Lung (tissue), 12 donors: Measurements from ENCODE around the gene SLC25A21. TPM values are rescaled to one million over a fixed set of nuclear protein-coding genes. Genes with fewer than 3 reads are reported as not detected.

Experiments
- ATAC-seq: fragments of 200-7000 bp; cut with Tn5 transposase; one replicate; pipeline ENCODE4 v1.9.1; 2020; ENCODE audit warnings: moderate number of reproducible peaks; ENCODE audit not compliant: insufficient read depth, low FRiP score
- DNase-seq, 3 donors: peaks; one replicate each; pipeline ENCODE4 v3.0.0-alpha.2; 2013 to 2017
- H3K27ac ChIP-seq, 2 donors: one replicate each; pipeline ENCODE4 v1.5.1; 2013; ENCODE audit warnings: mild to moderate bottlenecking in 2 of 2, moderate library complexity in 2 of 2, control low read depth in 1 of 2, inconsistent platforms in 1 of 2, low read depth in 1 of 2, low read length in 1 of 2
- H3K27me3 ChIP-seq, 3 donors: one replicate each; pipeline ENCODE4 v1.5.1; 2013; ENCODE audit warnings: low read length in 2 of 3; ENCODE audit not compliant: control insufficient read depth in 3 of 3, insufficient read depth in 3 of 3
- H3K36me3 ChIP-seq, 4 donors: one replicate each; pipeline ENCODE4 v1.5.1; 2013; ENCODE audit warnings: low read length in 4 of 4, mild to moderate bottlenecking in 1 of 4, moderate library complexity in 1 of 4; ENCODE audit not compliant: control insufficient read depth in 4 of 4, insufficient read depth in 4 of 4
- H3K4me1 ChIP-seq, 5 donors: one replicate each; pipeline ENCODE4 v1.5.1; 2013; ENCODE audit warnings: low read length in 5 of 5, mild to moderate bottlenecking in 2 of 5, moderate library complexity in 1 of 5; ENCODE audit not compliant: control insufficient read depth in 5 of 5, insufficient read depth in 5 of 5
- H3K4me3 ChIP-seq: one replicate; pipeline ENCODE4 v1.5.1; 2013; ENCODE audit warnings: mild to moderate bottlenecking, control low read depth, moderate library complexity
- H3K9ac ChIP-seq, 2 donors: one replicate each; pipeline ENCODE4 v1.5.1; 2013; ENCODE audit warnings: low read length in 2 of 2, control low read depth in 1 of 2; ENCODE audit not compliant: insufficient read depth in 1 of 2
- H3K9me3 ChIP-seq, 4 donors: one replicate each; pipeline ENCODE4 v1.5.1; 2013; ENCODE audit warnings: low read length in 3 of 4, mild to moderate bottlenecking in 1 of 4, moderate library complexity in 1 of 4; ENCODE audit not compliant: control insufficient read depth in 4 of 4, insufficient read depth in 3 of 4
- WGBS, 2 donors: extraction: QIAGEN DNeasy Blood & Tissue Kit; methylation state at CpG; one replicate each; pipeline ENCODE4 v1.1.7; 2013; 5-methylcytosine and 5-hydroxymethylcytosine counted together
- polyA plus RNA-seq, 2 donors: library from polyadenylated mRNA; stranded (reverse); fragments of 200-250 nt; gene quantifications; one replicate each; pipeline ENCODE4 v1.2.1, GENCODE V29; 2013
- total RNA-seq, 2 donors: library from RNA; depleted of rRNA in 1 of 2; stranded (reverse); fragments of >200 nt in 1 of 2; gene quantifications; one replicate each; pipeline ENCODE4 v1.2.1, GENCODE V29; 2014 to 2021
- TF ChIP-seq, protein P1 (sequence below): IDR thresholded peaks from 2 replicates; pipeline ENCODE4 v1.5.1; 2012; ENCODE audit warnings: mild to moderate bottlenecking; ENCODE audit errors: control extremely low read depth, extremely low read depth
- donor health status: control.
- donor health status: control.
- donor health status: Bipolar disorder and iron deficiency.
- donor health status: healthy.
- donor health status: DM: yes; HTN: yes; CAD: no.

The SLC25A21 gene
- total and polyA plus RNA-seq, 4 donors = 0.23 to 2.6 (median 0.42) TPM

DNA sequence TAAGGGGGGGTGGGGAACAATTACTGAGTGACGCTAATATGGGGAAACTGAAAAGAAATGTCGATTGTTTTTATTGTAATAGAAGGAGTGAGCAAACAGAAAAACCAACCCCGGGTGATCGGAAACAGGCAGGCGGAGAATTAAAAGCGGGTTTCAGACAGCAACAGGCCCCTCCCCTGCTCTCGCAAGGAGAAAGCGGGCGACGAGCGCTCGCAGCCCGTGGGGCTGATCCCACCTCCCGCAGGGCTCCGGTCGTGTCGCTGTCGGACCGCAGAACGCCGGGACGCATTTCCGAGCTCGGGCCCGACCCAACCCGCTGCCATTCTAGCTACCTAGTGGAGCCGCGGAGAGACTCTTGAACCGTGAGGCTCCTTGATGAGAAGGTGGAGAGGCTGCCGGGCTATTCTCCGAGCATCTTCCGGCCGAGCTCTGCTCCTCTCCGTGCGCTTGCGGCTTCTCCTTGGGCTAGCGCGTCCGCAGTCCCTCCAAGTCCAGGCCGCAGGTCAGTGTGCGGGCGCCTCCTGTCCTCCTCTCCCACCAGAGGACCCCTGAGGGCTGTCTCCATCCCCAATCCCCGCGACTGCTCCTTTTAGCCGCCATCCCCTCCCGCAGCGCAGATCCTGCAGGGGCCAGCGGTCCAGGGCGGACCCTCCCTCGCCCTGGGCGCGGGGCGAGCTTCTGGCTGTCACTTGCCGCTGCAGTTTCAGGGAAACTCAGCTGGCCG is 514.8 kb downstream of the SLC25A21 start:
- no peak overlapping the region for H3K27ac ChIP-seq
- DNase-seq = peak in 1 of 3 donors; percentile 24
- H3K4me1 ChIP-seq = peaks cover 0 to 40% (median 15%) of the 10 kb centered on the region in 5 donors
- H3K4me3 ChIP-seq = no peak overlapping the region
- WGBS, 2 donors = 1 to 6% methylated on average over 54 to 55 of the region's 55 CpGs
- TF ChIP-seq, protein P1, sequence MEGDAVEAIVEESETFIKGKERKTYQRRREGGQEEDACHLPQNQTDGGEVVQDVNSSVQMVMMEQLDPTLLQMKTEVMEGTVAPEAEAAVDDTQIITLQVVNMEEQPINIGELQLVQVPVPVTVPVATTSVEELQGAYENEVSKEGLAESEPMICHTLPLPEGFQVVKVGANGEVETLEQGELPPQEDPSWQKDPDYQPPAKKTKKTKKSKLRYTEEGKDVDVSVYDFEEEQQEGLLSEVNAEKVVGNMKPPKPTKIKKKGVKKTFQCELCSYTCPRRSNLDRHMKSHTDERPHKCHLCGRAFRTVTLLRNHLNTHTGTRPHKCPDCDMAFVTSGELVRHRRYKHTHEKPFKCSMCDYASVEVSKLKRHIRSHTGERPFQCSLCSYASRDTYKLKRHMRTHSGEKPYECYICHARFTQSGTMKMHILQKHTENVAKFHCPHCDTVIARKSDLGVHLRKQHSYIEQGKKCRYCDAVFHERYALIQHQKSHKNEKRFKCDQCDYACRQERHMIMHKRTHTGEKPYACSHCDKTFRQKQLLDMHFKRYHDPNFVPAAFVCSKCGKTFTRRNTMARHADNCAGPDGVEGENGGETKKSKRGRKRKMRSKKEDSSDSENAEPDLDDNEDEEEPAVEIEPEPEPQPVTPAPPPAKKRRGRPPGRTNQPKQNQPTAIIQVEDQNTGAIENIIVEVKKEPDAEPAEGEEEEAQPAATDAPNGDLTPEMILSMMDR = no peak
- H3K9ac ChIP-seq = no peak overlapping the region
- H3K9me3 ChIP-seq = peaks cover 0 to 33% (median 0%) of the 10 kb centered on the region in 4 donors
- no peaks in the 10 kb centered on the region for H3K36me3 ChIP-seq
- ATAC-seq = no peak
- H3K27me3 ChIP-seq = peaks cover 14 to 98% (median 96%) of the 10 kb centered on the region in 3 donors

DNA sequence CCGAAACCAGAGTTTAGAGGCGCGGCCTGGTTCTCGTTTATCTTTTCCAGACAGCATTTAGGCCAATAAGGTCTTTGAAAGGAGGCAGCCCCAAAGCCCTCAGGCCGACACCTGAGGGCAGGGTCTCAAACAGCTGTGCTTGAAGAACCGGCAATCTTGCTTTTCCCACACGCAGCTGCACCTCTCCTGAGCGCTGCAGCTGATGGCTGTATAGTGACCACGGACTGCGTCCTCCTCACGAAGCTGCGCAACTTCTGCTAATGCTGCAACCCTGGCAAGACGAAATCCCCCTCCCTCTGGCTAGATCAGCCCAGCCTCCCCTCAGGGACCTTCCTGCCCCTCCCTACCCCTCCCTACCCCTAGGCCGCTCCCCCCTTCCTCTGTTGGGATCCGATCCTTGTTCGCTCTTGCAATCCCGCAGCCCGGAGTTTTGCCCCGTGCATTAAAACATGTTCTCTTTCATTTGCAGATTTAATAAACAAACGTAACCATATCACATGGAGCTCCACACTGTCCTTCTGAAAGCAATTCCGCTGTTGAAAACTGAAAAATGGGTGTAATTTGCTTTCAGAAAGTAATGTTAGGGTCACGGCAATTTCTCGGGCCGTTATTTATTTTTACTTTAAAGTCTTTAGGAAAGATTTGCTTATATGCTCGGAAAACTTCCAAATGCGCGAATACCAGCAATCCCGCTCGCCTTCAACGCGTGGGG is 515.6 kb downstream of the SLC25A21 start:
- Histone ChIP-seq H3K36me3 (no peaks in the 10 kb centered on the region), H3K27ac (no peak overlapping the region), H3K27me3 (peaks cover 15 to 98% (median 97%) of the 10 kb centered on the region in 3 donors), H3K9ac (no peak overlapping the region), H3K4me1 (peaks cover 0 to 34% (median 9%) of the 10 kb centered on the region in 5 donors), H3K4me3 (no peak overlapping the region), H3K9me3 (peaks cover 0 to 32% (median 0%) of the 10 kb centered on the region in 4 donors)
- 6 to 10% methylated on average over 31 of the region's 31 CpGs for WGBS, 2 donors
- ATAC-seq (no peak), DNase-seq (peak in 1 of 3 donors; percentile 17)
- TF ChIP-seq, protein P1 = no peak

DNA sequence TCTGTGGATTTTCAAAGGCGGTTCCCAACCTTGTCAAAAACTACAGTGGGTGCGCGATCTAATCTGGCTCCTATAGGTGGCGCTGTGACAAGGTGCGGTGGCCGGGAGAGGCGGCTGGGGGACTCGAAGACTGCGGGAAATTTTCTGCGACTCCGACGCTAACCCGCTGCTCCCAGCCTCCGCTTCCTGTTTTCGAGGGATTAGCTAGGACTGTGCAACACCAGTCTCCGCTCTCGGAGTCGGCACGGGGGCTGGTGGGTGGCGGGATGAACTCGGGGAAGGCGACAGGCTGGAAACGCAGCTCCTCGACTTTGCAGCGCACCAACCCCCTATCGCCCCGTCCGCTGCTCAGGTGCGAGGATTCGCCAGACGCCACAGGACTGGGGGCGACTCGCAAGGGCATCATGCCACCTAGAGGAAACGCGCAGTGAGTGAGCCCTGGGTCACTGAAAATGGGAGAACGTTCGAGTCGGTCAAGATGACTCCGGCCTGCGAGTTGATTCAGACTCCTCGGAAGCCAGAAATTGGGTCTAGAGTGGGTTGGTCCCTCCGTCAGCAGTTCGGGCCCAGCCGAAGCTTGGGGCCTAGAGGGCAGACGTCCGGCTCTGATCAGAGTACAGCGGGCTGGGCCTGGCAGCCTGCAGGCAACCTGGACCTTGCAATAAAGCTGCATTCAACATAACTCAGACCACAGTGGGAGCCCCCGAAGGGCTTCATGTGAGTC is 516.3 kb downstream of the SLC25A21 start:
- 5 to 6% methylated on average over 48 of the region's 48 CpGs for WGBS, 2 donors
- Histone ChIP-seq H3K9ac (no peak overlapping the region), H3K27me3 (peaks cover 11 to 98% (median 97%) of the 10 kb centered on the region in 3 donors), H3K36me3 (no peaks in the 10 kb centered on the region), H3K4me3 (no peak overlapping the region), H3K27ac (no peak overlapping the region), H3K4me1 (peaks cover 0 to 27% (median 4%) of the 10 kb centered on the region in 5 donors), H3K9me3 (peaks cover 0 to 27% (median 0%) of the 10 kb centered on the region in 4 donors)
- TF ChIP-seq, protein P1 = no peak
- ATAC-seq = no peak
- peak; percentile 47 to 54 (median 48) for DNase-seq
